Measurements from ENCODE around the gene MAD2L1BP. TPM values are rescaled to one million over a fixed set of nuclear protein-coding genes. Genes with fewer than 3 reads are reported as not detected.

MAD2L1BP gene
- total RNA-seq, 4 donors from 2014 or later = 15.6 to 37.2 (median 26.6) TPM

DNA sequence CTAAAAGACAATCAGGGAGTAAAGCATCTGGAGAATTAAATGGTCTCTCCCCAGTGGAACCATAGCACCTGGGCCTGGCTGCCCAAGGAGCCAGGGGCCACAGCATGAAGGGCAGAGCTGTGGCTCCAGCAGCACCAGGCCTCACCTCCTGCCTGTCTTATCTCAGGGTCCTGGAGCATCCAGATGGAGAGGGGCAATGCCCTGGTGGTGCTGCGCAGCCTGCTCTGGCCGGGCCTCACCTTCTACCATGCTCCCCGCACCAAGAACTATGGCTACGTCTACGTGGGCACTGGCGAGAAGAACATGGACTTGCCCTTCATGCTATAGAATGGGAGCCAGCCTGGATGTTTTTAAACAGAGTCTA lies 35.0 kb downstream of the MAD2L1BP start:
- TF ChIP-seq, protein P1, sequence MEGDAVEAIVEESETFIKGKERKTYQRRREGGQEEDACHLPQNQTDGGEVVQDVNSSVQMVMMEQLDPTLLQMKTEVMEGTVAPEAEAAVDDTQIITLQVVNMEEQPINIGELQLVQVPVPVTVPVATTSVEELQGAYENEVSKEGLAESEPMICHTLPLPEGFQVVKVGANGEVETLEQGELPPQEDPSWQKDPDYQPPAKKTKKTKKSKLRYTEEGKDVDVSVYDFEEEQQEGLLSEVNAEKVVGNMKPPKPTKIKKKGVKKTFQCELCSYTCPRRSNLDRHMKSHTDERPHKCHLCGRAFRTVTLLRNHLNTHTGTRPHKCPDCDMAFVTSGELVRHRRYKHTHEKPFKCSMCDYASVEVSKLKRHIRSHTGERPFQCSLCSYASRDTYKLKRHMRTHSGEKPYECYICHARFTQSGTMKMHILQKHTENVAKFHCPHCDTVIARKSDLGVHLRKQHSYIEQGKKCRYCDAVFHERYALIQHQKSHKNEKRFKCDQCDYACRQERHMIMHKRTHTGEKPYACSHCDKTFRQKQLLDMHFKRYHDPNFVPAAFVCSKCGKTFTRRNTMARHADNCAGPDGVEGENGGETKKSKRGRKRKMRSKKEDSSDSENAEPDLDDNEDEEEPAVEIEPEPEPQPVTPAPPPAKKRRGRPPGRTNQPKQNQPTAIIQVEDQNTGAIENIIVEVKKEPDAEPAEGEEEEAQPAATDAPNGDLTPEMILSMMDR (IDR thresholded peaks at IDR 0.05; ENCODE audit: low read depth) = no peak

DNA sequence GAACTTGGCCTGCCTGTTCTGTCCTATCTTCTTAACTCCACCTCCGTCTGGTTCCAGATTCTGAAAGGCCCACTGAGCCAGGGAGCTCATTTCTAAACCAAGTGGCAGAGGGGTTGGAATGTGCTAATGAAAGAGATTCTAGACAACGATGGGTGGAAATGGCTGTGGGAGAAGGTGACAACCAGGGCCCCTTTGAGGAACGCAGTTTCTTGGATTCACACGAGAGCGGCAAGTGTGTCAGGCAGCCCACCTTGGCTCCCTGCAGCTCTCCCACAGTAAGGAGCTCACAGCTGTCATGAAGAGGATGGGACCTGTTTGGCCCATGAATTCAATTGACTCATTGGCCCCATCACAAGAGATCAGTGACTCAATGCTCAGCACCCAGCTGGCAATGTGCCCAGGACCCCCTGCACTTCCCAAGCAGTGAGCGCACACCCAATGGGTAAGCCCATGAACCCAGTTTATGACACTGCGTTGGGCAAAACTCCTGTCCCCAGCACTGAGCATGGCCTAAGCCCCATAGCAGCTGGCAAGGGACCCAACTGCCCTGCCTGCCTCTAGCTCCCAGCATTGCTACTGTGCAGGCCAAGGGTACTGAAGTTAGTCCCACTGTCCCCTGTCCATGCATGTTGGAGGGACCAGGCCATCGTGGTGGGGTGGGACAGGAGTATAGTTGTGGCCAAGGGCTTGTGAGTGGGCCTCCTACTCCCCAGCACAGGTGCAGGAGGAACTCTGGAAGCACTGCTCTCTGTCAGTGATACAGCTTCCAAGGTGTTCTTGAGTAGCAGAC lies 35.6 kb downstream of the MAD2L1BP start:
- TF ChIP-seq, protein P1 (IDR thresholded peaks at IDR 0.05; ENCODE audit: low read depth) = no peak

DNA sequence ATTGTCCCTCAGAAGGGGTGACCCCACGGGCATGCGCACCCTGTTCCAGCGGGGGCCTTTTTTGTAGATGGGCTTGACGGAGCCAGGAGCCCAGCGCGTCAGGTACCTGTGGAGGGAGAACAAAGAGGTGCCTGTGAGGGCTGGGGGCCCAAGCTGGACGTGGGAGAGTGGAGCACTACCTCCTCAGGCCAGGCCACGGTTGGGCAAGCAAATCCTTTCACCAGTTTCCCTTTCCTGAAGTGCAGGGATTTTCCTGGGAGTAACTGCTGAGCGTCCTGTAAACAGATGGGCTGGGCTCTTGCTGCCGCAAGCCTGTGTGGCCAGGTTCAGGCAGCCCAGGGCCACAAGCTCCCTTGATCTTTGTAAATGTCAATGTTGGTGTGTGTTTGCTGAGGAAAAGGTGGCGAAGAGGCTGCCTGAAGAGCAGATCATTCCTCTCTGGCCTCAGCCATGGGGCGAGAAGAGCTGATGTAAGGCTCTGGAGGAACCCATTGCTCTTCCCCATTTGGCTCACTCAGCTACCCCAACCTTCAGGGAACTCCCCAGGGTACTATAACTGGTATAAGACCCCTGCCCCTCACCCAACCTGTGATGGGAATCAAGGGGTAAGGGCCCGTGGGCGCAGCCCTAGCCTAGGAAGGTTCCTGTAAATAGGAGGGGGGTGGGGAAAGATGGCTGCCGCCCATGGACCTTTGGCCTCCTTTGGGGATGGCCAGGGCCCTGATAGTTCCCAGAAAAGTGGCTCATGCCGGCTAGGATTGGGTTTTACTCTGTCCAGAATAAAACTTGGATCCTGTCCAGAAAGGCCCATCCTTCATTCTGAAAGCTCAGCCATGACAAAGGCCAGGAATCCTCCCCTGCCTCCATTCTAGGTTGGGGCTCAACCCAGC lies 36.4 kb downstream of the MAD2L1BP start:
- TF ChIP-seq, protein P1 (IDR thresholded peaks at IDR 0.05; ENCODE audit: low read depth) = no peak

DNA sequence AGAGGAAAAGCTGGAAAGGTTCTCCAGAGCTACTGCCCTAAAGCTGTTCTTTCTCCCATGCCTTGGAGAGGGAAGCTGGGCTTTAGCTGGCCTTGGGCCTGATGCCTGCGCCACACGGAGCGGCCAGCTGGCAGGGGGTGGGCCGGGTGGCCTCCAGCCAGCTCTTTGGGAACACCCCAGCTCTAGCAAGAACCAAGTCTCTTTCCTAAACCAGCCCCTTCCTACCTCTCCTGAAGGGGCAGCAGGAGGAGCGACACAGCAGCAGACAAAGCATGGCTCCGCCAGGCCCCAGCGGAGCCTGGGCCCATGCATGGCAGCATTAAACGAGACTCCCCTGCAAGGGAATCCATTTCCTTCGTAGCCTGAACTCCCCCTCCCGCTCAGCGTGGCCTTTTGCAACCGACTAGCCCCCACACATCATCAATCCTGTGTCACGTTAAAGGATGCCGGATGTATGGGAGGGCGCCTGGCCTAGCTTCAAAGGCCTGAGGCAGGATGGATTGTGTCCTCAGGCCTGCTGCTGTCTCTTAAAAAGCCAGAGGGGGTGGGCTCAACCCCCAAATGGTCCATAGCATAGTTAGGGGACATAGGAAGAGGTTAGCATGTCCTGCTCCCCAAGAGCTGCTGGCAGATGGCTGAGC lies 37.9 kb downstream of the MAD2L1BP start:
- TF ChIP-seq, protein P1 (IDR thresholded peaks at IDR 0.05; ENCODE audit: low read depth) = no peak

DNA sequence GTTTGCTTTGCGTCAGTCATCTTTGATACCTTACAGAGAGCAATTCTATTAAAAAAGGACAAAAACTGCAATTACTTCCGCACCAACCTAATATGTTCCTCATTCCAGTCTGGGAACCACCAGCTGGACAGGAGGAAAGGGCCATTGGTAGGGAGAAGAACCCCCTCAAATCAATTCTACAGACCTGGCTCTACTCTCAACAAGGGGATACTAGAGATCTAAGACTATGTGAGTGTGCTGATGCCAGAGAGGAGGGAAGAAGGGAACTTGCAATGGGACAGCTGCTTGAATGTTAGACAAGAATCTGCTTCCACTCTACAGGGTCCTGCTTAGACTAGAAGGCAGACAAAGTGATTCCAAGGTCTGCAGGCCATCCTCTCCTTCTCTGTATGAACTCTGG lies 38.7 kb downstream of the MAD2L1BP start:
- TF ChIP-seq, protein P1 (IDR thresholded peaks at IDR 0.05; ENCODE audit: low read depth) = no peak

DNA sequence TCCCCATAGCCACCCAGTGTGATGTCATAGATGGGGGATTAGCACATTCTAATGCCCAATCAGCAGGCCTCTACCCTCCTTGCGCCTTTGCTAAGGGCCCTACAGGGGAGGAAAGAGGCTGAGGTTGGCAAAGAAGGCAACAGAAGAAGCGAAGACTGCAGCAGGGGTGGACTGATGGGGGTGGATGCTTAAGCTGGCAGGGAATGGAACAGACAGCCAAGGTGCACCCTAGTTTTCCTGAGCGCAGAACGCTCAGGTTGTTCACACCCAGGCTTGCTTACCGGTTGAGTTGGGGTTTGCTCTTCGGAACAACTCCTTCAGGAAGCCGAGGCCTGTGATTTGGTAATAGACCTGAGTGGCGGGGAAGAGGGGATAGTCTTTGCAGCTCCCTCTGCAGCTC lies 39.3 kb downstream of the MAD2L1BP start:
- TF ChIP-seq, protein P1 (IDR thresholded peaks at IDR 0.05; ENCODE audit: low read depth) = no peak

Data from subcutaneous adipose tissue (tissue), 4 donors.